GM12878 (cell line): ENCODE results near the gene TNNT3. TPM values are rescaled to one million over a fixed set of nuclear protein-coding genes. Genes with fewer than 3 reads are reported as not detected.

Experiments
- HDGF ChIP-seq: fragments of 450-650 bp; IDR thresholded peaks from 2 replicates; pipeline ENCODE4 v1.6.1; 2016; ENCODE audit warnings: antibody characterized with exemption
- RAD51 ChIP-seq: fragments of 450-650 bp; IDR thresholded peaks from 2 replicates; pipeline ENCODE4 v1.6.1; 2016; ENCODE audit warnings: moderate library complexity, mild to moderate bottlenecking, inconsistent platforms
- polyA plus RNA-seq, 11 experiments: library from polyadenylated mRNA; depleted of rRNA in 4 of 11; unstranded in 6 of 11; stranded (reverse) in 5 of 11; fragments of >200 nt; fragmentation: Nextera tagmentation in 4 of 11; fragmentation: Illumina TruSeq in 1 of 11; extraction: Ambion mirVana in 4 of 11; extraction: Trizol in 1 of 11; gene quantifications; 1 replicate in 1 of 11; 2 replicates in 10 of 11; pipeline versions ENCODE4 v1.2.1 to v1.2.3, GENCODE V29; 2011 to 2016; ENCODE audit warnings: inconsistent platforms in 2 of 11, missing spikeins in 2 of 11, low read depth in 1 of 11
- total RNA-seq, 4 experiments: library from RNA; depleted of rRNA in 3 of 4; stranded (reverse); fragments of >200 nt in 3 of 4; fragmentation: Illumina TruSeq in 1 of 4; extraction: Trizol in 1 of 4; gene quantifications; 2 replicates each; pipeline versions ENCODE4 v1.2.1 to v1.2.3, GENCODE V29; 2013 to 2021
- TF ChIP-seq, protein P1 (sequence below): fragments of 450-650 bp; formaldehyde crosslinking; IDR thresholded peaks from 2 replicates; pipeline ENCODE4 v1.5.0; 2022; ENCODE audit warnings: mild to moderate bottlenecking, missing genetic modification characterization
- TF ChIP-seq, protein P2 (sequence below): IDR thresholded peaks from 2 replicates; pipeline ENCODE4 v1.6.1; 2012; ENCODE audit warnings: mild to moderate bottlenecking, low read depth, low read length
- TF ChIP-seq, protein P3 (sequence below): IDR thresholded peaks from 2 replicates; pipeline ENCODE4 v1.6.1; 2011; ENCODE audit warnings: mild to moderate bottlenecking, low read depth, low read length, moderate library complexity; ENCODE audit not compliant: insufficient replicate concordance

TNNT3 gene
- total and polyA plus RNA-seq, 10 of the 15 experiments (the other 5 are each of a cell fraction or from before 2014, with no cell fraction given): 0.40 to 0.50 TPM; not detected in 8

DNA sequence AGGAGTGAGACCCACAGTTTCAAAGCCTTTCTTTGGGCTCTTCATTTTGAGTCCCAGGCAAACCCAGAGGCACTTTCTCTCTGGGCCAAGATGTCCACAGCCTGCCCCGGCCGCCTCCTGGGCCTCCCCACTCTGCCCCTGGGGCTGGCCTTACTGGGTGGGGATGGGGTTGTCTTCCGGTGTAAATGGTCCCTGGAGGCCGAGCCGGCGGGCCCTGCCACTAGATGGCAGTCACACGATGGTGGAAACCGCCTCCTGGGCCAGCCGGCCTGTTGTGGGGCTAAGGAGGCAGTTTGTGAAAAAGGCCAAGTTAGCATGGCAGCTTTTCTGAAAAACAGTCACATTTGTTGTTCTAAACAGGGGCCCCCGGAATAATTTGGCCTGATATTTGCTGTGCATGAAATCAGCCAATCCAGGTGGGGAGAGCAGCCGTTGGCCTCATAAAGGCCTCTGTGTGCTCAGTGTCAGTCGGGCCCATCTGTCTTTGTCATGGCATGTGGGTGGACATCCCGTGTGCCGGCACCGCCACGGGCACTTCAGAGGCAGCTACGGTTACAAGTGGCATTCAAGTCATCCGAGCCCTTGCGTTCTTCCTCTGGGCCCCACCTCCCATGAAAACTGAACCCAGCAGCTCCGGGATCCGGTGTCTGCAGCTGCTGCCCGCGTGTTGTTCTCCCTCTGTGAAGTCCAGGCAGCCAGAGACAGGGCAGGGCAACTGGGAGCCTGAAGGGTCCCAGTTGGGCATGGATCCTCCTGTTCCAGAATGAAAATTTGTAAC, 34.2 kb downstream of the TNNT3 start (continued):
- TF ChIP-seq, protein P1, sequence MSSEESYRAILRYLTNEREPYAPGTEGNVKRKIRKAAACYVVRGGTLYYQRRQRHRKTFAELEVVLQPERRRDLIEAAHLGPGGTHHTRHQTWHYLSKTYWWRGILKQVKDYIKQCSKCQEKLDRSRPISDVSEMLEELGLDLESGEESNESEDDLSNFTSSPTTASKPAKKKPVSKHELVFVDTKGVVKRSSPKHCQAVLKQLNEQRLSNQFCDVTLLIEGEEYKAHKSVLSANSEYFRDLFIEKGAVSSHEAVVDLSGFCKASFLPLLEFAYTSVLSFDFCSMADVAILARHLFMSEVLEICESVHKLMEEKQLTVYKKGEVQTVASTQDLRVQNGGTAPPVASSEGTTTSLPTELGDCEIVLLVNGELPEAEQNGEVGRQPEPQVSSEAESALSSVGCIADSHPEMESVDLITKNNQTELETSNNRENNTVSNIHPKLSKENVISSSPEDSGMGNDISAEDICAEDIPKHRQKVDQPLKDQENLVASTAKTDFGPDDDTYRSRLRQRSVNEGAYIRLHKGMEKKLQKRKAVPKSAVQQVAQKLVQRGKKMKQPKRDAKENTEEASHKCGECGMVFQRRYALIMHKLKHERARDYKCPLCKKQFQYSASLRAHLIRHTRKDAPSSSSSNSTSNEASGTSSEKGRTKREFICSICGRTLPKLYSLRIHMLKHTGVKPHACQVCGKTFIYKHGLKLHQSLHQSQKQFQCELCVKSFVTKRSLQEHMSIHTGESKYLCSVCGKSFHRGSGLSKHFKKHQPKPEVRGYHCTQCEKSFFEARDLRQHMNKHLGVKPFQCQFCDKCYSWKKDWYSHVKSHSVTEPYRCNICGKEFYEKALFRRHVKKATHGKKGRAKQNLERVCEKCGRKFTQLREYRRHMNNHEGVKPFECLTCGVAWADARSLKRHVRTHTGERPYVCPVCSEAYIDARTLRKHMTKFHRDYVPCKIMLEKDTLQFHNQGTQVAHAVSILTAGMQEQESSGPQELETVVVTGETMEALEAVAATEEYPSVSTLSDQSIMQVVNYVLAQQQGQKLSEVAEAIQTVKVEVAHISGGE (CRISPR knock-in tag): no peak
- TF ChIP-seq, protein P2, sequence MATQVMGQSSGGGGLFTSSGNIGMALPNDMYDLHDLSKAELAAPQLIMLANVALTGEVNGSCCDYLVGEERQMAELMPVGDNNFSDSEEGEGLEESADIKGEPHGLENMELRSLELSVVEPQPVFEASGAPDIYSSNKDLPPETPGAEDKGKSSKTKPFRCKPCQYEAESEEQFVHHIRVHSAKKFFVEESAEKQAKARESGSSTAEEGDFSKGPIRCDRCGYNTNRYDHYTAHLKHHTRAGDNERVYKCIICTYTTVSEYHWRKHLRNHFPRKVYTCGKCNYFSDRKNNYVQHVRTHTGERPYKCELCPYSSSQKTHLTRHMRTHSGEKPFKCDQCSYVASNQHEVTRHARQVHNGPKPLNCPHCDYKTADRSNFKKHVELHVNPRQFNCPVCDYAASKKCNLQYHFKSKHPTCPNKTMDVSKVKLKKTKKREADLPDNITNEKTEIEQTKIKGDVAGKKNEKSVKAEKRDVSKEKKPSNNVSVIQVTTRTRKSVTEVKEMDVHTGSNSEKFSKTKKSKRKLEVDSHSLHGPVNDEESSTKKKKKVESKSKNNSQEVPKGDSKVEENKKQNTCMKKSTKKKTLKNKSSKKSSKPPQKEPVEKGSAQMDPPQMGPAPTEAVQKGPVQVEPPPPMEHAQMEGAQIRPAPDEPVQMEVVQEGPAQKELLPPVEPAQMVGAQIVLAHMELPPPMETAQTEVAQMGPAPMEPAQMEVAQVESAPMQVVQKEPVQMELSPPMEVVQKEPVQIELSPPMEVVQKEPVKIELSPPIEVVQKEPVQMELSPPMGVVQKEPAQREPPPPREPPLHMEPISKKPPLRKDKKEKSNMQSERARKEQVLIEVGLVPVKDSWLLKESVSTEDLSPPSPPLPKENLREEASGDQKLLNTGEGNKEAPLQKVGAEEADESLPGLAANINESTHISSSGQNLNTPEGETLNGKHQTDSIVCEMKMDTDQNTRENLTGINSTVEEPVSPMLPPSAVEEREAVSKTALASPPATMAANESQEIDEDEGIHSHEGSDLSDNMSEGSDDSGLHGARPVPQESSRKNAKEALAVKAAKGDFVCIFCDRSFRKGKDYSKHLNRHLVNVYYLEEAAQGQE: no peak
- TF ChIP-seq HDGF: no peak
- no peak for TF ChIP-seq RAD51
- TF ChIP-seq, protein P3, sequence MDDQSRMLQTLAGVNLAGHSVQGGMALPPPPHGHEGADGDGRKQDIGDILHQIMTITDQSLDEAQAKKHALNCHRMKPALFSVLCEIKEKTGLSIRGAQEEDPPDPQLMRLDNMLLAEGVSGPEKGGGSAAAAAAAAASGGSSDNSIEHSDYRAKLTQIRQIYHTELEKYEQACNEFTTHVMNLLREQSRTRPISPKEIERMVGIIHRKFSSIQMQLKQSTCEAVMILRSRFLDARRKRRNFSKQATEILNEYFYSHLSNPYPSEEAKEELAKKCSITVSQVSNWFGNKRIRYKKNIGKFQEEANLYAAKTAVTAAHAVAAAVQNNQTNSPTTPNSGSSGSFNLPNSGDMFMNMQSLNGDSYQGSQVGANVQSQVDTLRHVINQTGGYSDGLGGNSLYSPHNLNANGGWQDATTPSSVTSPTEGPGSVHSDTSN: no peak
